ENCODE results near the gene CX3CL1. TPM values are rescaled to one million over a fixed set of nuclear protein-coding genes. Genes with fewer than 3 reads are reported as not detected.

CX3CL1 gene
- total and polyA plus RNA-seq, 7 experiments from 2014 or later: not detected

DNA sequence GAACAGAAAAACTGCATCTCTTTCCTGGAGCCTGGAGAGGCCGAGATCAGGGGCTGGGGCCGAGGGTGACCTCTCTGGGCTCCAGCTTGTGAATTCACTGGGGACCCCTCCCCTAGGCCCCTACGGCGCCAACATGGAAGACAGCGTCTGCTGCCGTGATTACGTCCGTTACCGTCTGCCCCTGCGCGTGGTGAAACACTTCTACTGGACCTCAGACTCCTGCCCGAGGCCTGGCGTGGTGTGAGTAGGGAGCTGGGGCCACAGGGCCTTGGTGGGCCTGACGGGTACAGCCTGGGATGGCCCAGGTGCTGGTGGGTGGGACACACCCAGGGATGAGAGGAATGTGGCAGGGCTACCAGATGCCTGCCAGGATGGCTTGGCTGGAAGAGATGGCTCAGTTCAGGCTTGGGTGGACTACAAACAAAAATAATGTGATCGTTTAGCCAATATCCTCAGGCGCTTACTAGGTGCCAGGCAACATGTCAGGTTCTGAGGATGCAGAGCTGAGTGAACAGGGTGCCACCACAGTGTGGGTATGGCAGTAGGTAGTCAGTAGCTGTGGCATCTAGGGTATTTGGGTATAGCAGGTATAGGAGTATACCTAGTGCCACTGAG lies 11.9 kb upstream of the CX3CL1 start:
- no peaks in the 10 kb centered on the region for H3K4me1 ChIP-seq (ENCODE audit: control insufficient read depth in 2 of 2, insufficient read depth in 2 of 2, low read length in 2 of 2)
- no peaks in the 10 kb centered on the region for H3K36me3 ChIP-seq (ENCODE audit: control insufficient read depth in 2 of 3, insufficient read depth in 3 of 3, low read length in 3 of 3)
- Mint-ChIP-seq H3K9me3 (no peaks in the 10 kb centered on the region), H3K27me3 (peaks cover 0 to 9% (median 6%) of the 10 kb centered on the region in 5 donors), H3K36me3 (no peaks in the 10 kb centered on the region), H3K4me3 (no peak overlapping the region), H3K27ac (no peak overlapping the region), H3K4me1 (peaks cover 0 to 2% (median 0%) of the 10 kb centered on the region in 7 donors)
- no peak overlapping the region for H3K27ac ChIP-seq (ENCODE audit: low read depth, low read length)
- ChIA-PET POLR2A (interaction anchor here (1.0 kb wide), 1 partner anchor 94 kb away, joined by 3 read pairs; no protein-coding TSS in a partner anchor), CTCF (no interaction called here)
- ATAC-seq (no peak), DNase-seq (no peak)
- no peak overlapping the region for H3K4me3 ChIP-seq (ENCODE audit: low read length)
- H3K27me3 ChIP-seq (ENCODE audit: control insufficient read depth in 2 of 2, insufficient read depth in 2 of 2, low read length in 2 of 2): no peaks in the 10 kb centered on the region
- H3K9me3 ChIP-seq (ENCODE audit: control insufficient read depth in 2 of 3, low read length in 3 of 3): no peaks in the 10 kb centered on the region
- intact Hi-C loops (cut with micrococcal nuclease): no loop called here

DNA sequence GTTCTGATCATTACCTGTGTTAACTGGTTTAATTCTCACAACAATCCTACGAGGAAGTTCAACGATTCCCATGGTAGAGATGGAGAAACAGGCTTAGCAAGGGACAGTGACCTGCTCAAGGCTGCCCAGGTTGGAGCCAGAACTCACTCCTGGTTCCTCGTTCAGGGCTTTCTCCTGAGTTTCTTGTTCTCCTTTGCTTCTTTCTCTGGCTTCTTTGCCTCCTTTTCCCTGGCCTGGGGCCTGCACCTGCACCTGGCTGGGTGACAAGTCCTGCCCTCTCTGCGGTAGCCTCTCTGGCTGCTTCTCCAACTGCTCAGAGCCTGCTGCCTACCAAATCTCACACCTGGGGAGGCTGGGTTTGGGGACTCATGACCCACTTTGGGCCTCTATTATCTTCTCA lies 10.9 kb upstream of the CX3CL1 start:
- no peaks in the 10 kb centered on the region for H3K36me3 Mint-ChIP-seq
- Histone ChIP-seq H3K27me3 (ENCODE audit: control insufficient read depth in 2 of 2, insufficient read depth in 2 of 2, low read length in 2 of 2) (no peaks in the 10 kb centered on the region), H3K9me3 (ENCODE audit: control insufficient read depth in 2 of 3, low read length in 3 of 3) (no peaks in the 10 kb centered on the region), H3K27ac (ENCODE audit: low read depth, low read length) (no peak overlapping the region), H3K36me3 (ENCODE audit: control insufficient read depth in 2 of 3, insufficient read depth in 3 of 3, low read length in 3 of 3) (no peaks in the 10 kb centered on the region), H3K4me3 (ENCODE audit: low read length) (no peak overlapping the region), H3K4me1 (ENCODE audit: control insufficient read depth in 2 of 2, insufficient read depth in 2 of 2, low read length in 2 of 2) (no peaks in the 10 kb centered on the region)
- H3K4me1 Mint-ChIP-seq: peaks cover 0 to 2% (median 0%) of the 10 kb centered on the region in 7 donors
- ATAC-seq (no peak), DNase-seq (no peak)
- intact Hi-C loops (cut with micrococcal nuclease): no loop called here
- ChIA-PET POLR2A (no interaction called here), CTCF (no interaction called here)
- H3K9me3 Mint-ChIP-seq: no peaks in the 10 kb centered on the region
- H3K27ac Mint-ChIP-seq: no peak overlapping the region
- peaks cover 0 to 11% (median 9%) of the 10 kb centered on the region in 5 donors for H3K27me3 Mint-ChIP-seq
- H3K4me3 Mint-ChIP-seq: no peak overlapping the region

DNA sequence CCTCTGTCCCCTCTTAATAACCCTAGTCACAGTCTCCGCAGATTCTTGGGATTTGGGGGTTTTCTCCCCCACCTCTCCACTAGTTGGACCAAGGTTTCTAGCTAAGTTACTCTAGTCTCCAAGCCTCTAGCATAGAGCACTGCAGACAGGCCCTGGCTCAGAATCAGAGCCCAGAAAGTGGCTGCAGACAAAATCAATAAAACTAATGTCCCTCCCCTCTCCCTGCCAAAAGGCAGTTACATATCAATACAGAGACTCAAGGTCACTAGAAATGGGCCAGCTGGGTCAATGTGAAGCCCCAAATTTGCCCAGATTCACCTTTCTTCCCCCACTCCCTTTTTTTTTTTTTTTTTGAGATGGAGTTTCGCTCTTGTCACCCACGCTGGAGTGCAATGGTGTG lies 8.1 kb upstream of the CX3CL1 start:
- peaks cover 0 to 22% (median 11%) of the 10 kb centered on the region in 5 donors for H3K27me3 Mint-ChIP-seq
- H3K27me3 ChIP-seq (ENCODE audit: control insufficient read depth in 2 of 2, insufficient read depth in 2 of 2, low read length in 2 of 2): no peaks in the 10 kb centered on the region
- H3K4me3 ChIP-seq (ENCODE audit: low read length): no peak overlapping the region
- H3K4me1 Mint-ChIP-seq: peaks cover 0 to 2% (median 0%) of the 10 kb centered on the region in 7 donors
- H3K36me3 ChIP-seq (ENCODE audit: control insufficient read depth in 2 of 3, insufficient read depth in 3 of 3, low read length in 3 of 3): no peaks in the 10 kb centered on the region
- H3K4me1 ChIP-seq (ENCODE audit: control insufficient read depth in 2 of 2, insufficient read depth in 2 of 2, low read length in 2 of 2): no peaks in the 10 kb centered on the region
- no peaks in the 10 kb centered on the region for H3K36me3 Mint-ChIP-seq
- H3K9me3 ChIP-seq (ENCODE audit: control insufficient read depth in 2 of 3, low read length in 3 of 3): no peaks in the 10 kb centered on the region
- H3K27ac ChIP-seq (ENCODE audit: low read depth, low read length): no peak overlapping the region
- intact Hi-C loops (cut with micrococcal nuclease): no loop called here
- ChIA-PET CTCF (interaction anchor here (0.5 kb wide), 1 partner anchor 1524 kb away, joined by 5 read pairs; no protein-coding TSS in a partner anchor), POLR2A (no interaction called here)
- ATAC-seq: no peak
- H3K9me3 Mint-ChIP-seq: no peaks in the 10 kb centered on the region
- H3K4me3 Mint-ChIP-seq: no peak overlapping the region
- H3K27ac Mint-ChIP-seq: peak overlapping the region in 1 of 9 donors; percentile 73
- DNase-seq: no peak

DNA sequence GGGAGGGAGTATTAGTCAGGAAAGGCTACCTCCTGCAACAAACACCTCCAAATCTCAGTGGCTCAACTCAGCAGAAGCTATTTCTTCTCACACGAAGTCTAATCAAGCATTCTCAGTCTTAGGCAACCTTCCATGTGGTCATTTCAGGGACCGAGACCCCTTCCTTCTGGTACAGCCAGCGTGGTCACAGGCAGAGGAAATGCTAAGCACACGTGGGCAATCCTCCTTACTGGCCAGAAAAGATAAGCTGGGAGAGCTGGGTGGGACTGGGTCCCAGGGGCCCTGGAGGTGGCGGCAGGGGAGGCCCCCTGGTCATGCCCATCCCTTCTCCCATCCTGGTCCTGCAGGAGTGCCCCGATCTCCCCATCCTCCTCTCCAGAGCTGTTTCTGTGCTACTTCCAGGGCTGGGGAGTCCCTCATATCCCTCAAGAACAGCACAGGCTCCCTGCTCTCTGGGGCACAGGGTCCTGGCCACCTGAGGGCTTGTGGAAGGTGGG lies 5.7 kb upstream of the CX3CL1 start:
- H3K4me1 ChIP-seq (ENCODE audit: control insufficient read depth in 2 of 2, insufficient read depth in 2 of 2, low read length in 2 of 2): no peaks in the 10 kb centered on the region
- no peak overlapping the region for H3K4me3 Mint-ChIP-seq
- POLR2A ChIA-PET: no interaction called here

DNA sequence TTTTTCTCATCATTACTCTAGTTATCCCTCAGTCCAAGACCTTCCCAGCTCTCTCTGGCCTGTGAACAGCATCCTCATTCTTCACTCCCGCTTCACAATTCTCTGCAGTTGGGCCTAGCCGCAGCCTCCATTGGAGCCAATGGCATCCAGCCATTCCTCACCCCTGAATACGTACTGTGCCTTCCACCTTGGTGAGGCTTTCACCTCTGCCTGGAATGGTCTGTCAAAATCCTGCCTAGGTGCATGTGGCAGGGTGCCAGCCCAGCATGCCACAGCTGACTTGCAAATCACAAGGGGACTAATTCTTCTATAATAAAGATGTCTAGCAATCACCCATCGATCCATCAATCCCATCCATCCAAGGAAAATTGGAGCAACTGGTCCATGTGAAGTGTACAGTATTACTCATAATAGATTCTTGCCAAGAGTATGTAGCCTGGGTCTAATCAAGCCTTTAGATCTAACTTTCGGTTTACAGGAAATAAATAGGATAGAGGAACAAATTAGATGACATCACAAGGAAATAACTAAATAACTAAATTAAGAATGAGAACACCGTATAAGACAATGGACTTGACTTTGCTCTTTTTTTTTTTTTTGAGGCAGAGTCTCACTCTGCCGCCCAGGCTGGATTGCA lies 5.1 kb upstream of the CX3CL1 start:
- no peaks in the 10 kb centered on the region for H3K9me3 ChIP-seq (ENCODE audit: control insufficient read depth in 2 of 3, low read length in 3 of 3)
- no peak overlapping the region for H3K4me3 Mint-ChIP-seq
- peaks cover 0 to 2% (median 0%) of the 10 kb centered on the region in 7 donors for H3K4me1 Mint-ChIP-seq
- no peaks in the 10 kb centered on the region for H3K36me3 Mint-ChIP-seq
- no peak overlapping the region for H3K27ac Mint-ChIP-seq
- peaks cover 0 to 22% (median 15%) of the 10 kb centered on the region in 5 donors for H3K27me3 Mint-ChIP-seq
- DNase-seq (no peak), ATAC-seq (no peak)
- intact Hi-C loops (cut with micrococcal nuclease): no loop called here
- ChIA-PET CTCF (no interaction called here), POLR2A (no interaction called here)
- H3K27me3 ChIP-seq (ENCODE audit: control insufficient read depth in 2 of 2, insufficient read depth in 2 of 2, low read length in 2 of 2): no peaks in the 10 kb centered on the region
- no peaks in the 10 kb centered on the region for H3K36me3 ChIP-seq (ENCODE audit: control insufficient read depth in 2 of 3, insufficient read depth in 3 of 3, low read length in 3 of 3)
- no peak overlapping the region for H3K27ac ChIP-seq (ENCODE audit: low read depth, low read length)
- H3K4me1 ChIP-seq (ENCODE audit: control insufficient read depth in 2 of 2, insufficient read depth in 2 of 2, low read length in 2 of 2): no peaks in the 10 kb centered on the region
- no peaks in the 10 kb centered on the region for H3K9me3 Mint-ChIP-seq
- no peak overlapping the region for H3K4me3 ChIP-seq (ENCODE audit: low read length)

More for the DNA sequence above, 5.7 kb upstream of the CX3CL1 start:
- intact Hi-C loops (cut with micrococcal nuclease): no loop called here
- Mint-ChIP-seq H3K27ac (no peak overlapping the region), H3K4me1 (peaks cover 0 to 2% (median 0%) of the 10 kb centered on the region in 7 donors), H3K27me3 (peaks cover 0 to 22% (median 15%) of the 10 kb centered on the region in 5 donors), H3K9me3 (no peaks in the 10 kb centered on the region), H3K36me3 (no peaks in the 10 kb centered on the region)
- Histone ChIP-seq H3K27me3 (ENCODE audit: control insufficient read depth in 2 of 2, insufficient read depth in 2 of 2, low read length in 2 of 2) (no peaks in the 10 kb centered on the region), H3K27ac (ENCODE audit: low read depth, low read length) (no peak overlapping the region), H3K4me3 (ENCODE audit: low read length) (no peak overlapping the region), H3K9me3 (ENCODE audit: control insufficient read depth in 2 of 3, low read length in 3 of 3) (no peaks in the 10 kb centered on the region), H3K36me3 (ENCODE audit: control insufficient read depth in 2 of 3, insufficient read depth in 3 of 3, low read length in 3 of 3) (no peaks in the 10 kb centered on the region)
- DNase-seq (no peak), ATAC-seq (no peak)
- CTCF ChIA-PET: no interaction called here

DNA sequence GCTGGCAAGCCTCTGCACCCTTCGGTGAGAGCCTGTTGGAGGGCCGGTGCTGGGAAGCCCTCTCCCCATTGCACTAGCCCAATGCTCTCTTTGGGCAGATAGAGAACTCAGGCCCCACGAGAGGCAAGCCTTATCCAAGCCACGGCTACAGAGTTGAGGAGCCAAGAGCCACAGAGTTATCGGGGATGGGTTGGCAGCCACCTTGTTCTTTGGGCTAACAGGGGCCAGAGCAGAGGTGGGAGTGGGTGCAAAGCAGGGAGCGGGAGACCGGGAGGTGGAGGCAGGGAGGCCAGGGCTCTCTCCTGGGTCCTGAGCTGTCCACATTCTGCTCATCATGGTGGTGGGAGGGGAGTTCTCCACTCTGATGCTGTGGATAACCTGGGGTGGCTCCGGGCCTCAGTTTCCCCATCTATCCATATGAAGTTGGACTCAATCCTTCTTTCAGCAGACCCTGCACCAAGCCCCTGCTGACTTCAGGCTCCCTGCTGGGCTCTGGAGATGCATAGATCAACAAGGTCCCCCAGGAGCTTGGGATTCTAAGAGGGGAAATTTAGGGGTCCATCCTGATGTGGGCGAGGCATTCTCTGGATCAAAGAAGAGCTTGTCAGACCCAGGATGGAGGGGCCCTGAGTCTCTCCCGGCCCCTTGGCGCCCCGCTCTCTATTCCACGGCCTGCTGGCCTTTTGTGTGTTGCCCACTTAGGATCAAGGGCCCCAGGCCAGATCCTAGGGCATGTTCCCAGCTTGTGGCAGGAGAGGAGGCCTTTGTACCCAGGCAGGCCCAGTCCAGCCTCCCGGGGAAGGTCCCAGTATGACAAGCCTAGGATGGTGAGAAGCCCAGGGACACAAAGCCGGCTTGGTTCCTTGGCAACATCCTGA lies 557 bp upstream of the CX3CL1 start:
- H3K9me3 Mint-ChIP-seq: no peaks in the 10 kb centered on the region
- peaks cover 0 to 20% (median 5%) of the 10 kb centered on the region in 5 donors for H3K27me3 Mint-ChIP-seq
- H3K36me3 Mint-ChIP-seq: no peaks in the 10 kb centered on the region
- POLR2A ChIA-PET: no interaction called here
- intact Hi-C loops (cut with micrococcal nuclease): no loop called here
- no peak for DNase-seq
- no peak overlapping the region for H3K27ac Mint-ChIP-seq
- Histone ChIP-seq H3K27me3 (ENCODE audit: control insufficient read depth in 2 of 2, insufficient read depth in 2 of 2, low read length in 2 of 2) (no peaks in the 10 kb centered on the region), H3K27ac (ENCODE audit: low read depth, low read length) (no peak overlapping the region), H3K4me1 (ENCODE audit: control insufficient read depth in 2 of 2, insufficient read depth in 2 of 2, low read length in 2 of 2) (no peaks in the 10 kb centered on the region), H3K36me3 (ENCODE audit: control insufficient read depth in 2 of 3, insufficient read depth in 3 of 3, low read length in 3 of 3) (no peaks in the 10 kb centered on the region), H3K9me3 (ENCODE audit: control insufficient read depth in 2 of 3, low read length in 3 of 3) (no peaks in the 10 kb centered on the region), H3K4me3 (ENCODE audit: low read length) (no peak overlapping the region)
- peaks cover 0 to 3% (median 0%) of the 10 kb centered on the region in 7 donors for H3K4me1 Mint-ChIP-seq
- ATAC-seq: no peak
- no peak overlapping the region for H3K4me3 Mint-ChIP-seq
- CTCF ChIA-PET: no interaction called here
